ENCODE measurements around the gene ELMOD2. TPM values are rescaled to one million over a fixed set of nuclear protein-coding genes. Genes with fewer than 3 reads are reported as not detected.

Gene ELMOD2
- total RNA-seq, 1 donor from 2014 or later: 65.5 TPM

- H3K27ac Mint-ChIP-seq (ENCODE audit: unreplicated experiment): peak overlapping the region; percentile 80
- H3K36me3 Mint-ChIP-seq (ENCODE audit: unreplicated experiment): peaks cover 9% of the 10 kb centered on the region
- H3K4me3 Mint-ChIP-seq (ENCODE audit: unreplicated experiment): peak overlapping the region; percentile 81
- peaks cover 2% of the 10 kb centered on the region for H3K27me3 Mint-ChIP-seq (ENCODE audit: unreplicated experiment)
- peaks cover 9% of the 10 kb centered on the region for H3K4me1 Mint-ChIP-seq (ENCODE audit: low read depth, unreplicated experiment)
- H3K9me3 Mint-ChIP-seq (ENCODE audit: unreplicated experiment): peaks cover 5% of the 10 kb centered on the region
- no peak for TF ChIP-seq CTCF (IDR thresholded peaks at IDR 0.05; ENCODE audit: partially characterized antibody, unreplicated experiment)
- DNase-seq: no peak
Observed at GRCh38 chr4:140523370-140523856, 555 bp upstream of the ELMOD2 start.

- TF ChIP-seq CTCF (IDR thresholded peaks at IDR 0.05; ENCODE audit: partially characterized antibody, unreplicated experiment): no peak
- peaks cover 9% of the 10 kb centered on the region for H3K36me3 Mint-ChIP-seq (ENCODE audit: unreplicated experiment)
- peaks cover 2% of the 10 kb centered on the region for H3K9me3 Mint-ChIP-seq (ENCODE audit: unreplicated experiment)
- no peaks in the 10 kb centered on the region for H3K27me3 Mint-ChIP-seq (ENCODE audit: unreplicated experiment)
- H3K4me1 Mint-ChIP-seq (ENCODE audit: low read depth, unreplicated experiment): peaks cover 9% of the 10 kb centered on the region
- no peak overlapping the region for H3K4me3 Mint-ChIP-seq (ENCODE audit: unreplicated experiment)
- DNase-seq: no peak
- no peak overlapping the region for H3K27ac Mint-ChIP-seq (ENCODE audit: unreplicated experiment)
Observed at GRCh38 chr4:140529434-140529833, 5.5 kb downstream of the ELMOD2 start.

- Mint-ChIP-seq H3K9me3 (ENCODE audit: unreplicated experiment) (no peaks in the 10 kb centered on the region), H3K4me1 (ENCODE audit: low read depth, unreplicated experiment) (no peaks in the 10 kb centered on the region), H3K4me3 (ENCODE audit: unreplicated experiment) (no peak overlapping the region), H3K36me3 (ENCODE audit: unreplicated experiment) (no peaks in the 10 kb centered on the region), H3K27me3 (ENCODE audit: unreplicated experiment) (no peaks in the 10 kb centered on the region), H3K27ac (ENCODE audit: unreplicated experiment) (no peak overlapping the region)
- TF ChIP-seq CTCF (IDR thresholded peaks at IDR 0.05; ENCODE audit: partially characterized antibody, unreplicated experiment): no peak
- DNase-seq: no peak
Observed at GRCh38 chr4:140533951-140534480, 10.0 kb downstream of the ELMOD2 start.

- Mint-ChIP-seq H3K9me3 (ENCODE audit: unreplicated experiment) (no peaks in the 10 kb centered on the region), H3K4me1 (ENCODE audit: low read depth, unreplicated experiment) (peaks cover 3% of the 10 kb centered on the region), H3K36me3 (ENCODE audit: unreplicated experiment) (no peaks in the 10 kb centered on the region), H3K4me3 (ENCODE audit: unreplicated experiment) (no peak overlapping the region), H3K27ac (ENCODE audit: unreplicated experiment) (no peak overlapping the region), H3K27me3 (ENCODE audit: unreplicated experiment) (no peaks in the 10 kb centered on the region)
- no peak for DNase-seq
- no peak for TF ChIP-seq CTCF (IDR thresholded peaks at IDR 0.05; ENCODE audit: partially characterized antibody, unreplicated experiment)
Observed at GRCh38 chr4:140556372-140557085, 32.6 kb downstream of the ELMOD2 start.

GRCh38 chr4:140557831-140558435 is 34.0 kb downstream of the ELMOD2 start:
- H3K36me3 Mint-ChIP-seq (ENCODE audit: unreplicated experiment): no peaks in the 10 kb centered on the region
- peaks cover 3% of the 10 kb centered on the region for H3K4me1 Mint-ChIP-seq (ENCODE audit: low read depth, unreplicated experiment)
- TF ChIP-seq CTCF (IDR thresholded peaks at IDR 0.05; ENCODE audit: partially characterized antibody, unreplicated experiment): no peak
- DNase-seq: no peak
- no peak overlapping the region for H3K4me3 Mint-ChIP-seq (ENCODE audit: unreplicated experiment)
- no peaks in the 10 kb centered on the region for H3K9me3 Mint-ChIP-seq (ENCODE audit: unreplicated experiment)
- H3K27ac Mint-ChIP-seq (ENCODE audit: unreplicated experiment): no peak overlapping the region
- H3K27me3 Mint-ChIP-seq (ENCODE audit: unreplicated experiment): no peaks in the 10 kb centered on the region
